Retinal pigment epithelial cell (primary cell): ENCODE results near the gene SNX10.

ENCODE experiments used
- DNase-seq: peaks from one replicate; pipeline ENCODE4 v3.0.0-alpha.2; 2010; ENCODE audit warnings: low read depth
- H3K4me3 ChIP-seq: 2 replicates; pipeline ENCODE4 v1.5.1; 2011; ENCODE audit warnings: mild to moderate bottlenecking, low read length, control low read depth, moderate library complexity
- TF ChIP-seq, protein P1 (sequence below): conservative IDR thresholded peaks from 2 replicates; pipeline ENCODE4 v1.5.1; 2011; ENCODE audit warnings: low read depth, low read length, control low read depth, inconsistent platforms

The SNX10 gene

DNA sequence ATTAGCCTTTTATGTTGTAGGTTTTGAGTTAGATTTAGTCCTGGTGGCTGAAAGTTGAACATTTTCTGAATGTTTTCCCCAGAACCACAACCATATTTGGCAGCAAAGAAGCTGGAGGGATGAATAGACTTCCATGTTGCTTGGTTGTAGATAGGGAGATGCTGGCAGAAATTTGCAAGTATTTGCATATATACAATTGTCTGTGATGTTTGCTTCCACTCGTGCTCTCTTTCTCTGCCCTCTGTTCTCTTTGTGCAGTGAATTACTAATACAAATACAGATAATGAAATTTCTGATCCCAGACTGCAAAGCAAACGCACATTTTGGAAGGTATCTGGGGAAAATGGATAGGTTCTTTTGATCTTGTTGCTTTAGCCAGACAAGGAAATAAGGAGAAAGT lies 96.1 kb downstream of the SNX10 start:
- TF ChIP-seq, protein P1, sequence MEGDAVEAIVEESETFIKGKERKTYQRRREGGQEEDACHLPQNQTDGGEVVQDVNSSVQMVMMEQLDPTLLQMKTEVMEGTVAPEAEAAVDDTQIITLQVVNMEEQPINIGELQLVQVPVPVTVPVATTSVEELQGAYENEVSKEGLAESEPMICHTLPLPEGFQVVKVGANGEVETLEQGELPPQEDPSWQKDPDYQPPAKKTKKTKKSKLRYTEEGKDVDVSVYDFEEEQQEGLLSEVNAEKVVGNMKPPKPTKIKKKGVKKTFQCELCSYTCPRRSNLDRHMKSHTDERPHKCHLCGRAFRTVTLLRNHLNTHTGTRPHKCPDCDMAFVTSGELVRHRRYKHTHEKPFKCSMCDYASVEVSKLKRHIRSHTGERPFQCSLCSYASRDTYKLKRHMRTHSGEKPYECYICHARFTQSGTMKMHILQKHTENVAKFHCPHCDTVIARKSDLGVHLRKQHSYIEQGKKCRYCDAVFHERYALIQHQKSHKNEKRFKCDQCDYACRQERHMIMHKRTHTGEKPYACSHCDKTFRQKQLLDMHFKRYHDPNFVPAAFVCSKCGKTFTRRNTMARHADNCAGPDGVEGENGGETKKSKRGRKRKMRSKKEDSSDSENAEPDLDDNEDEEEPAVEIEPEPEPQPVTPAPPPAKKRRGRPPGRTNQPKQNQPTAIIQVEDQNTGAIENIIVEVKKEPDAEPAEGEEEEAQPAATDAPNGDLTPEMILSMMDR, result no peak
- no peak overlapping the region for H3K4me3 ChIP-seq

DNA sequence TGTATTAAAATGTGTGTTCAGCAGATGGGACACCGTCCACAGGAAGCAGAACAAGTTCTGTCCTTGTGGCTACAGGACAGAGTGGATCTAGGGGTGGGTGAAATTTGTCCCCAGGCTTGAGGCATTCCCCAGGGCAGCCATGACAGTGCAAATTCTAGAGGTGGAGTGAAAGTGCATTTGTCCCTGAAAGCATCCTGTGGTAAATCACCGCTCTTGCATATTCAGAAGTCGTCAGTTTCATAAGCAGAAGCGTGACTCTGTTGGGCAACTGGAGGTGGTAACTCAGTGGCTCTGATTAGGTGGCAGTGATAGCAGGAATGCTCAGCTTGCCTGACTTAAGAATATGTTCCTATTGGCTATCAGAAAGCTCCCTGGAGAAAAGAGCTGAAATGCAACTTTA lies 96.6 kb downstream of the SNX10 start:
- H3K4me3 ChIP-seq, result no peak overlapping the region
- no peak for DNase-seq
- TF ChIP-seq, protein P1, result no peak

More for the DNA sequence above, 96.1 kb downstream of the SNX10 start:
- DNase-seq, result no peak

DNA sequence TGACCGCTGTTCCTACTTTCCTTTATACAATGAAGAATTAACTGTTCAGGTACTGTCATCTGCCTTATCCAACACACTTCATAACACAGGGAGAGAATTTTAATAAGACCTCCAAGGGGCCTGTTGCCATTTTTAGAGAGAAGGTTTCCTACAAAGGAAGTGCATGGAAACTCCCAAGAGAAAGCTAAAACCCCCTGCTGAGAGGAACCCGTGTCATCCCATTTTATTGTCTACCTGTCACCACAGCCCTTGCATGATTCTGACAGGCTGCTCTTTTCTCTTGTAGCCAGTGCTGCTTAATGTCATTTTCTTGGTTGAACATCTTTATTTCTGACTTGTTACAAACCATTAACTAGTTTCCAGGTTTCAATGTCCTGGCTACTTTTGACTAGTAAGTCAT lies 98.4 kb downstream of the SNX10 start:
- H3K4me3 ChIP-seq, result no peak overlapping the region
- DNase-seq, result no peak
- TF ChIP-seq, protein P1, result no peak

DNA sequence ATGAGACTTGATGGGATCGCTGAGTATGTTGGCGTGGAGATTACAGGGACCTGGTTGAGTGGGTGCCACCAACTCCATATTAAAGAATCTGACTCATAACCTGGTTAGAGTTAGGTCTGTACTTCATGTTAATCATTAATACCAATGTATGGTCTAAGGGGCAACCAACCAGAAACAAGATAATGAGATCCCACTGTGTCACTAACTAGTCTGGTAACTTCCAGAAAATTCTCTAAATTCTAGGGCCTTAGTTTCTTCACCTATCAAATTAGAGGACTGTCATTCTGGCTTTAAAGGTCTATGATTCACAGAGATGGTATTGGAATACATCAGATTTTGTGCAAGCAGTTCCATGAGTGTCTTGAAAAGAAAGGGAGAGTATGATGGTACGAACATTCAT lies 102.2 kb downstream of the SNX10 start:
- no peak overlapping the region for H3K4me3 ChIP-seq
- no peak for DNase-seq
- TF ChIP-seq, protein P1, result no peak

DNA sequence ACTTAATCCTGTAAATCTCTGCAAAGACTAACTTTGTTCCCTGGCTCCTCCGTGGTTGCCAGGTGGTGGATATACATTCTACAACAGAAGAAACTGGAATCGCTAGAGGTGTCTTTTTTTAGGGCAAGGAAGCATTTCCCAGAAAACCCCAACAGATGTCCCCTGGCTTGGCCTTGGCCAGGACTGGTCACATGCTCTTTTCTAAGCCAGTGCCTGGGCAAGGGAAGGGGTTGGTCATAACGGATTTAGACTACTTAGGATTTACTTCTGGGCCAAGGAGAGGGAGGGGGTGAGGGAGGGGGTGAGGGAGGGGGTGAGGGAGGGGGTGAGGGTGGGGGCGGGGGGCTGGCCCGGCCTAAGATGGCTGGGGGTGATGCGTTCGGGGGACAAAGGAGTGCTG lies 105.7 kb downstream of the SNX10 start:
- H3K4me3 ChIP-seq, result no peak overlapping the region
- DNase-seq, result peak; percentile 43
- TF ChIP-seq, protein P1, result no peak

DNA sequence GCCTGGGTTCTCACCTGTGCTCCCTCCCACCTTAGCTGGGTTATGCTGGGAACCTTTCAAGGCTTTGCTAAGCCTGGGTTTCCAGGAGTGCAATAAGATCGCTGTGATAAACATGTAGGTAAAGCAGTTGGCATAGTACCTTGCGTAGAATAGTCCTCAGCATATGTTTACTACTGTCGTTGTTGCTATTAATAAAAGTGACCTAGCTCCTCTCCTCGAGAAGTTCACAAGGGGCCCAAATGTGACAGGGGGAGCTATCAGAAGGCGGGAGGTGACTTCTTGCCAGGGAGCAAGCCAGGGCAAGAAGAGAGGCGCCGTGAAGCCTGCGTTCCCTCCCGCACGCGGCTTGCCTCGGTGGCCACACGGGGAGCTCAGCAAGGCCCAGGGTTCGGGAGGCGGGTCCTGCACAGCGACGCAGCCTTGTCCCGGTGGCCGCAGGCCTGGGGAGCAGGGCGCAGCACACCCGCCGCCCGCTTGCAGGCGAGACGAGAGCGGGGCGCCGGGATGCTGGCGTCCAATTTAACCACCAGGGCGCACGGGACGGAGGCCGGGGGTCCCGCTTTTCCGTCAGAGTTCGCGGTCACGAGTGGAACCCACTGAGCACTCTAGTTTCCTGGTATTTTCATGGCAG lies 106.2 kb downstream of the SNX10 start:
- peak overlapping the region; percentile 63 for H3K4me3 ChIP-seq
- TF ChIP-seq, protein P1, result no peak
- DNase-seq, result no peak

DNA sequence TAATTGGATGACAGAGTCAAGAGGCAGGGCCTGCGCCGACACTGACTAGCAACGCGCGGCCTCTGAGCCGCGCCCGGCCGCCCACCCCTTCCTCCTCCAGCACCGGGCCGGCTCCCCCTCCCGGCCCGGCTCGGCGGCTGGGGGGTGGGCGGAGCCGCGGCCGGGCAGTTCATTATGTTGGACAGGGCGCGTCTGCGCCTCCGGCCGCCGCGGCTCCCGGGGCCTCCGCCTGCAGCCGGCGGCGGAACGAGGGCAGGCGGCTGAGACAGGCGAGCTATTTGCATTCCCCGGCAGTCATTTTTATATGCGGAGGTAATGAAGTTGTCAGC lies 106.7 kb downstream of the SNX10 start:
- H3K4me3 ChIP-seq, result peak overlapping the region; percentile 63
- DNase-seq, result no peak
- TF ChIP-seq, protein P1, result no peak
